Measurements from ENCODE around the gene SMURF1.
"Not testable (repeated sequence)": the region's sequence is repeated elsewhere in the genome, so short reads cannot be mapped to it uniquely, and the experiment has no call there.

The SMURF1 gene

GRCh38 chr7:99121496-99122021 is 22.3 kb downstream of the SMURF1 start:
- no peak for DNase-seq (ENCODE audit: low spot score)

- DNase-seq (ENCODE audit: low spot score), result no peak
These were observed 23.0 kb downstream of the SMURF1 start for GRCh38 chr7:99120916-99121315.

GRCh38 chr7:99120501-99120900 is 23.4 kb downstream of the SMURF1 start:
- no peak for DNase-seq (ENCODE audit: low spot score)

GRCh38 chr7:99118077-99118476 is 25.8 kb downstream of the SMURF1 start:
- DNase-seq (ENCODE audit: low spot score), result no peak

- no peak for DNase-seq (ENCODE audit: low spot score)
These were observed 27.8 kb downstream of the SMURF1 start for GRCh38 chr7:99116144-99116543.

- DNase-seq (ENCODE audit: low spot score), result no peak
These were observed 28.5 kb downstream of the SMURF1 start for GRCh38 chr7:99115379-99115778.

- DNase-seq (ENCODE audit: low spot score), result no peak
These were observed 30.9 kb downstream of the SMURF1 start for GRCh38 chr7:99112979-99113378.

- no peak for DNase-seq (ENCODE audit: low spot score)
These were observed 31.8 kb downstream of the SMURF1 start for GRCh38 chr7:99112097-99112496.

GRCh38 chr7:99111591-99111990 is 32.3 kb downstream of the SMURF1 start:
- DNase-seq (ENCODE audit: low spot score), result no peak

- DNase-seq (ENCODE audit: low spot score), result peak; percentile 16
These were observed 34.5 kb downstream of the SMURF1 start for GRCh38 chr7:99109108-99110051.

- DNase-seq (ENCODE audit: low spot score), result no peak
These were observed 35.3 kb downstream of the SMURF1 start for GRCh38 chr7:99108613-99109012.

GRCh38 chr7:99106821-99107241 is 37.1 kb downstream of the SMURF1 start:
- no peak for DNase-seq (ENCODE audit: low spot score)

- no peak for DNase-seq (ENCODE audit: low spot score)
These were observed 37.5 kb downstream of the SMURF1 start for GRCh38 chr7:99106411-99106810.

- DNase-seq (ENCODE audit: low spot score), result no peak
These were observed 38.2 kb downstream of the SMURF1 start for GRCh38 chr7:99105756-99106155.

- no peak for DNase-seq (ENCODE audit: low spot score)
These were observed 39.3 kb downstream of the SMURF1 start for GRCh38 chr7:99104631-99105030.

- DNase-seq (ENCODE audit: low spot score), result not testable (repeated sequence)
These were observed 40.1 kb downstream of the SMURF1 start for GRCh38 chr7:99103836-99104235.

GRCh38 chr7:99102809-99103690 is 40.9 kb downstream of the SMURF1 start:
- DNase-seq (ENCODE audit: low spot score), result no peak

GRCh38 chr7:99102361-99102760 is 41.5 kb downstream of the SMURF1 start:
- no peak for DNase-seq (ENCODE audit: low spot score)

- DNase-seq (ENCODE audit: low spot score), result not testable (repeated sequence)
These were observed 42.4 kb downstream of the SMURF1 start for GRCh38 chr7:99101516-99101915.

GRCh38 chr7:99099499-99100077 is 44.3 kb downstream of the SMURF1 start:
- no peak for DNase-seq (ENCODE audit: low spot score)

- DNase-seq (ENCODE audit: low spot score), result no peak
These were observed 44.9 kb downstream of the SMURF1 start for GRCh38 chr7:99098824-99099498.
